GM18526 (cell line): ENCODE measurements around the gene DMGDH.

ENCODE experiments used
- POLR2A ChIP-seq: IDR thresholded peaks from 3 replicates; pipeline ENCODE4 v1.6.1; 2011; ENCODE audit not compliant: insufficient read length; ENCODE audit errors: extremely low read depth

The DMGDH gene

GRCh38 chr5:79069488-79070349 is at the start of gene DMGDH, which contains the start of gene BHMT2:
TSS of gene DMGDH (minus strand) at chr5:79069674. CDS start at chr5:79069620, 54 bp downstream.
TSS of gene BHMT2 (plus strand) at chr5:79069767. CDS start at chr5:79069783, 16 bp downstream.
- no peak for TF ChIP-seq POLR2A

- TF ChIP-seq POLR2A: no peak
These were observed 43.2 kb upstream of the DMGDH start for GRCh38 chr5:79112703-79113058.

- no peak for TF ChIP-seq POLR2A
These were observed 42.7 kb upstream of the DMGDH start for GRCh38 chr5:79111960-79112702.

DNA sequence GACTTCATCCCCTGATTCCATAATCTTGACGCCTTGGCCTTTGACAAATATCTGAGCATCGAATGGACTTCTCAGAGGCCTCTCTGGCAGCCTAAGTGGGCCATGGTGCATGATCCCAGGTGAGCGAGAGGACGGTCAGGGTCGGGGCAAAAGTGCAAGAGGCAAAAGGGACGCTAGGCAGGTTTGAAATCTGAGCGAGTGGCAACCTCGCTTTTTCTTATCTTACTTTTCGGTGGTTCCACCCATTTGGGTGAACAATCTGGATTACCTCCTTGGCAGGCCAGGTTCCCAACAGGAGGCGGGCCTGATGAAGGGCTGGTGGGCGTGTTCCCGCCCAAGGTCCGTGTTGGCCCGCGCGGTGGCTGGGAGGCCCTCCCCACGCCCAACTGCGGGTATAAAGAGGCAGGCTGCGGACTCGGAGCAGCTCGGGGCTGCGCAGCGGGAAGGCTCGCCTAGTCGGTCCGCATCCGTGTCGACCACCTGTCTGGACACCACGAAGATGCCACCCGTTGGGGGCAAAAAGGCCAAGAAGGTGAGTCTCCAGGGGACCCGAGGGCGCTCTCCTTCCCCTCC is 42.0 kb upstream of the DMGDH start, which contains the start of gene BHMT:
BHMT (plus strand) TSS at position 423 of the 573 bp plus-strand sequence; CDS start at position 500, 77 bp downstream.
- TF ChIP-seq POLR2A: no peak

- TF ChIP-seq POLR2A: no peak
These were observed 40.3 kb upstream of the DMGDH start for GRCh38 chr5:79109527-79110492.

DNA sequence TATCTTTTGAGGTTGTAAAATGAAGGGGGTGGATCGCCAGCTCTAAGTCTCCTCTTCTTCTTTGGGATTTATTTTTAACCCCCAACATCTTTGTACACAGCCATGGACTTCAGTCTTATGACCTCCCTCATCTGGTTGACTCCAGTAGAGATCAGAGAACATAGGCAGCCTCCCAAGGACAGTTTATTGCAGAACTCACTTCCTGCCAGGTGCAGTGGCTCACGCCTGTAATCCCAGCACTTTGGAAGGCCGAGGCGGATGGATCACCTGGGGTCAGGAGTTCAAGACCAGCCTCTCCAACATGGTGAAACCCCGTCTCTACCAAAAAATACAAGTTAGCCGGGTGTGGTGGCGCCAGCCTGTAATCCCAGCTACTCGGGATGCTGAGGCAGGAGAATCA is 39.3 kb upstream of the DMGDH start:
- no peak for TF ChIP-seq POLR2A

GRCh38 chr5:79108086-79108485 is 38.6 kb upstream of the DMGDH start:
- TF ChIP-seq POLR2A: no peak

GRCh38 chr5:79107020-79107796 is 37.7 kb upstream of the DMGDH start:
- TF ChIP-seq POLR2A: no peak

- no peak for TF ChIP-seq POLR2A
These were observed 36.4 kb upstream of the DMGDH start for GRCh38 chr5:79105868-79106267.

DNA sequence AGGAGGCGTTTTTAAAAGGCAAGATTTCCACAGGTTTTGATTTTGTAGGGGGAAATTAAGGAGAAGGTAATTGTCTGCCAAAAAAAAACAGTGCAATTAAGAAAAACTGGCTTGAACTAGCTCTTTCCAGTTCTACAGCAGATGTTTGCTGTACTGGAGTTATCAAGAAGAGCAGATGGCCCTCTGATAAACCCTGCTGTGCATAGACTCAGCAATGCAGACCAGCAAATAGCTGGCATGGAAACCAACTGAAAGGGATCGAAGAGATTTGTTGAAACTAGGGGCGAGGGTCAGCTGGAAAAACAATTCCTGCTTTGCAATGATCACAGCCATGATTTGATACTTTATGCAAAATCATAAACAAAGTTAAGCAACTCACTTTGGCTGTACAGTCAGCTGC is 24.3 kb upstream of the DMGDH start:
- no peak for TF ChIP-seq POLR2A

GRCh38 chr5:79091064-79091463 is 21.6 kb upstream of the DMGDH start:
- no peak for TF ChIP-seq POLR2A

GRCh38 chr5:79088507-79088906 is 19.0 kb upstream of the DMGDH start:
- no peak for TF ChIP-seq POLR2A

- TF ChIP-seq POLR2A: no peak
These were observed 16.6 kb upstream of the DMGDH start for GRCh38 chr5:79086116-79086515.

DNA sequence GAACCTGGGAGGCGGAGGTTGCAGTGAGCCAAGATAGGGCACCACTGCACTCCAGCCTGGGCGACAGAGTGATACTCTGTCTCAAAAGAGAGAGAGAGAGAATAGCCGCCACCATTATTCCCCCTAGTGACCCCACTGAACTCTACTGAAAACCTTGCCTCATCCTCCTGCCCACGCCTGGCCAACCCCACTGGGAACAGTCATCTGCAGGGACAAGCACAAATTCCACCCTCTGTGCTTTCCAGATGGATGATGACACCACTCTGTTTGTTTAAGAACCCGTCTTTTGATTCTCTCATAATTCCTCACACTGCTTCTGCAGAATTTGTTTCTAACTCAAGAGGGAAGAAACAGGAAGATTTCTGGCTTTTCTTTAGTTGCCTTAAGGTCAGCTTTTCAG is 12.3 kb upstream of the DMGDH start:
- TF ChIP-seq POLR2A: no peak
